HCT116 (cell line): ENCODE results near the gene NSMF.
"Not testable (repeated sequence)": the region's sequence is repeated elsewhere in the genome, so short reads cannot be mapped to it uniquely, and the experiment has no call there.

Source experiments
- CTCF ChIP-seq, 3 experiments: fragments of 200-600 bp in 1 of 3; sonication (generic) in 1 of 3; IDR thresholded peaks in 2 of 3; conservative IDR thresholded peaks in 1 of 3; 2 replicates each; pipeline ENCODE4 v1.5.1; 2012 to 2017; ENCODE audit warnings: low read depth in 2 of 3, low read length in 2 of 3, antibody characterized with exemption in 1 of 3, borderline replicate concordance in 1 of 3, control low read depth in 1 of 3, mild to moderate bottlenecking in 1 of 3, mixed read lengths in 1 of 3, mixed run types in 1 of 3, moderate library complexity in 1 of 3; ENCODE audit not compliant: insufficient read depth in 1 of 3
- EZH2 ChIP-seq: fragments of 200-600 bp; sonication (generic); IDR thresholded peaks from 2 replicates; pipeline ENCODE4 v1.6.1; 2017; ENCODE audit warnings: antibody characterized with exemption, mixed run types
- POLR2A ChIP-seq: IDR thresholded peaks from 2 replicates; pipeline ENCODE4 v1.7.0; 2011; ENCODE audit warnings: borderline replicate concordance; ENCODE audit not compliant: insufficient read depth, insufficient read length; ENCODE audit errors: extremely low read depth
- TCF7L2 ChIP-seq: IDR thresholded peaks from 2 replicates; pipeline ENCODE4 v1.7.0; 2011; ENCODE audit warnings: borderline replicate concordance, inconsistent platforms; ENCODE audit not compliant: insufficient read depth, insufficient read length; ENCODE audit errors: extremely low read depth

- TF ChIP-seq EZH2; CTCF (IDR thresholded peaks at IDR 0.05 in 2 of 3, conservative IDR thresholded peaks at IDR 0.05 in 1 of 3; ENCODE audit: borderline replicate concordance in 1 of 3, insufficient read depth in 1 of 3, low read depth in 2 of 3, low read length in 2 of 3); TCF7L2; POLR2A: not testable (repeated sequence)
These were observed 7.4 kb upstream of the NSMF start for GRCh38 chr9:137466389-137467085.
